Vagina (tissue), 2 donors: ENCODE data around the gene LAMB4.

Experiments used
- POLR2A ChIP-seq, 2 donors: fragments of 450-650 bp; IDR thresholded peaks; one replicate each; pipeline ENCODE4 v1.6.1; 2017; ENCODE audit warnings: antibody characterized with exemption in 2 of 2, mild to moderate bottlenecking in 2 of 2, moderate library complexity in 2 of 2
- TF ChIP-seq, protein P1 (sequence below), 3 experiments: fragments of 450-650 bp in 2 of 3; fragments of 200-600 bp in 1 of 3; sonication (generic) in 1 of 3; IDR thresholded peaks; one replicate each; pipeline ENCODE4 v1.5.1; 2017 to 2019; ENCODE audit warnings: antibody characterized with exemption in 3 of 3, mild to moderate bottlenecking in 2 of 3, moderate library complexity in 2 of 3

DNA sequence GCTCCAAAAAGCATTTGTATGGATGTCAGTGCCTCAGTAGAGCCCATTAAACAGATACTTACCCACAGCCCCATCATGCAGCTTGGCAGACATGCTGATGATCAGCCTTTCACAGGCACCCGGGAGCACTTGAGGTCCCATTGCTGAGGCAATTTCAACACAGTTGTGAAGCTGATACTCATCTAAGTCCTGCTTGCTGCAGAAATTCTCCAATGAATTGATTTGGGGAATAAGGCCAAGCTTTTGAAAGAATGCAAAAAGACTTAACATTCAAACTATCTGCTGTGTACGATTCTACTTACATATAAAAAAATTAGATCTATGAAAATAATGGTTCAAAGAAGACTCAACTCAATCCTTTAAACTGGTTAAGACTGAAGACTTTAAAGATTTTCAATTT is 60.5 kb downstream of the LAMB4 start:
- no peak for TF ChIP-seq POLR2A (IDR thresholded peaks at IDR 0.05)
- TF ChIP-seq, protein P1, sequence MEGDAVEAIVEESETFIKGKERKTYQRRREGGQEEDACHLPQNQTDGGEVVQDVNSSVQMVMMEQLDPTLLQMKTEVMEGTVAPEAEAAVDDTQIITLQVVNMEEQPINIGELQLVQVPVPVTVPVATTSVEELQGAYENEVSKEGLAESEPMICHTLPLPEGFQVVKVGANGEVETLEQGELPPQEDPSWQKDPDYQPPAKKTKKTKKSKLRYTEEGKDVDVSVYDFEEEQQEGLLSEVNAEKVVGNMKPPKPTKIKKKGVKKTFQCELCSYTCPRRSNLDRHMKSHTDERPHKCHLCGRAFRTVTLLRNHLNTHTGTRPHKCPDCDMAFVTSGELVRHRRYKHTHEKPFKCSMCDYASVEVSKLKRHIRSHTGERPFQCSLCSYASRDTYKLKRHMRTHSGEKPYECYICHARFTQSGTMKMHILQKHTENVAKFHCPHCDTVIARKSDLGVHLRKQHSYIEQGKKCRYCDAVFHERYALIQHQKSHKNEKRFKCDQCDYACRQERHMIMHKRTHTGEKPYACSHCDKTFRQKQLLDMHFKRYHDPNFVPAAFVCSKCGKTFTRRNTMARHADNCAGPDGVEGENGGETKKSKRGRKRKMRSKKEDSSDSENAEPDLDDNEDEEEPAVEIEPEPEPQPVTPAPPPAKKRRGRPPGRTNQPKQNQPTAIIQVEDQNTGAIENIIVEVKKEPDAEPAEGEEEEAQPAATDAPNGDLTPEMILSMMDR (IDR thresholded peaks at IDR 0.05), result no peak
